Esophagus muscularis mucosa (tissue), 4 donors: ENCODE data around the gene KCNQ5. TPM values are rescaled to one million over a fixed set of nuclear protein-coding genes. Genes with fewer than 3 reads are reported as not detected.

Experiments used
- DNase-seq: peaks from one replicate; pipeline ENCODE4 v3.0.0-alpha.2; 2017; ENCODE audit errors: extremely low spot score
- H3K27ac ChIP-seq, 4 donors: fragments of 200-600 bp; sonication (generic); replicated peaks in 1 of 4; 1 replicate in 3 of 4; 2 replicates in 1 of 4; pipeline ENCODE4 v1.5.1; 2016 to 2019; ENCODE audit warnings: mild to moderate bottlenecking in 1 of 4
- H3K27me3 ChIP-seq, 4 donors: fragments of 200-600 bp; sonication (generic); one replicate each; pipeline versions ENCODE4 v1.5.1 to v1.6.0; 2016 to 2019
- H3K36me3 ChIP-seq, 4 donors: fragments of 200-600 bp; sonication (generic); one replicate each; pipeline ENCODE4 v1.5.1; 2016 to 2019
- H3K4me1 ChIP-seq, 4 donors: fragments of 200-600 bp; sonication (generic); one replicate each; pipeline ENCODE4 v1.5.1; 2016 to 2019
- H3K4me3 ChIP-seq, 4 donors: fragments of 200-600 bp; sonication (generic); 1 replicate in 2 of 4; 2 replicates in 2 of 4; pipeline ENCODE4 v1.5.1; 2016 to 2019; ENCODE audit warnings: mild to moderate bottlenecking in 4 of 4, moderate library complexity in 1 of 4
- H3K9me3 ChIP-seq, 4 donors: fragments of 200-600 bp; sonication (generic); 1 replicate in 3 of 4; 2 replicates in 1 of 4; pipeline ENCODE4 v1.5.1; 2016 to 2019
- CTCF ChIP-seq, 3 experiments: fragments of 200-600 bp in 2 of 3; fragments of 450-650 bp in 1 of 3; sonication (generic) in 2 of 3; IDR thresholded peaks; one replicate each; pipeline ENCODE4 v1.5.1; 2017 to 2019; ENCODE audit warnings: antibody characterized with exemption in 3 of 3, mild to moderate bottlenecking in 2 of 3, moderate library complexity in 1 of 3
- EP300 ChIP-seq: sonication (generic); formaldehyde crosslinking; IDR thresholded peaks from one replicate; pipeline ENCODE4 v1.6.1; 2017; ENCODE audit warnings: antibody characterized with exemption
- POLR2A ChIP-seq: fragments of 450-650 bp; IDR thresholded peaks from one replicate; pipeline ENCODE4 v1.6.1; 2017; ENCODE audit warnings: antibody characterized with exemption, moderate library complexity, mild to moderate bottlenecking, low read depth
- POLR2AphosphoS5 ChIP-seq, 2 donors: sonication (generic); formaldehyde crosslinking; IDR thresholded peaks; one replicate each; pipeline ENCODE4 v1.6.1; 2017; ENCODE audit warnings: antibody characterized with exemption in 2 of 2
- WGBS: methylation state at CpG from one replicate; pipeline ENCODE4 v1.1.5; 2018; 5-methylcytosine and 5-hydroxymethylcytosine counted together
- intact Hi-C: fragments of 100-400 bp; cut with DNase I; formaldehyde crosslinking; loops from one replicate; pipeline ENCODE4 v1.15.1; 2023
- total RNA-seq, 4 donors: library from RNA; depleted of rRNA; stranded (reverse); fragments of >200 nt; gene quantifications; one replicate each; pipeline versions ENCODE4 v1.1.0 to v1.2.1, GENCODE V29; 2016

The KCNQ5 gene
- total RNA-seq, 4 donors from 2014 or later = 1.2 to 2.2 (median 1.8) TPM

- intact Hi-C loops = no loop called here
- Histone ChIP-seq H3K27ac (no peak overlapping the region), H3K4me3 (no peak overlapping the region), H3K4me1 (no peaks in the 10 kb centered on the region), H3K9me3 (no peaks in the 10 kb centered on the region), H3K27me3 (no peaks in the 10 kb centered on the region), H3K36me3 (no peaks in the 10 kb centered on the region)
- DNase-seq = no peak
- WGBS = 82% methylated on average over 1 of the region's 1 CpG
- no peak for TF ChIP-seq EP300
- no peak for TF ChIP-seq POLR2A
- no peak for TF ChIP-seq CTCF (IDR thresholded peaks at IDR 0.05)
- TF ChIP-seq POLR2AphosphoS5 (IDR thresholded peaks at IDR 0.05) = no peak
These were observed 21.4 kb downstream of the KCNQ5 start for GRCh38 chr6:72643214-72643613.

GRCh38 chr6:72646604-72647485 lies 25.0 kb downstream of the KCNQ5 start:
- intact Hi-C loops = no loop called here
- Histone ChIP-seq H3K4me1 (peaks cover 0 to 25% (median 10%) of the 10 kb centered on the region in 4 donors), H3K36me3 (no peaks in the 10 kb centered on the region), H3K9me3 (no peaks in the 10 kb centered on the region), H3K27me3 (no peaks in the 10 kb centered on the region), H3K27ac (no peak overlapping the region), H3K4me3 (no peak overlapping the region)
- TF ChIP-seq EP300 (no peak), POLR2A (no peak)
- no peak for DNase-seq
- WGBS = 80% methylated on average over 4 of the region's 4 CpGs

GRCh38 chr6:72647489-72647888 lies 25.6 kb downstream of the KCNQ5 start:
- intact Hi-C loops = no loop called here
- Histone ChIP-seq H3K27ac (no peak overlapping the region), H3K4me3 (no peak overlapping the region), H3K36me3 (no peaks in the 10 kb centered on the region), H3K4me1 (peaks cover 0 to 25% (median 10%) of the 10 kb centered on the region in 4 donors), H3K27me3 (no peaks in the 10 kb centered on the region), H3K9me3 (no peaks in the 10 kb centered on the region)
- WGBS = 100% methylated on average over 2 of the region's 2 CpGs
- DNase-seq = no peak
- TF ChIP-seq CTCF (IDR thresholded peaks at IDR 0.05) (no peak), POLR2A (no peak), POLR2AphosphoS5 (IDR thresholded peaks at IDR 0.05) (no peak), EP300 (no peak)

- intact Hi-C loops = no loop called here
- Histone ChIP-seq H3K36me3 (no peaks in the 10 kb centered on the region), H3K27ac (no peak overlapping the region), H3K27me3 (no peaks in the 10 kb centered on the region), H3K4me3 (no peak overlapping the region), H3K4me1 (peaks cover 0 to 25% (median 10%) of the 10 kb centered on the region in 4 donors), H3K9me3 (no peaks in the 10 kb centered on the region)
- WGBS = 79% methylated on average over 8 of the region's 8 CpGs
- DNase-seq = no peak
- TF ChIP-seq POLR2A (no peak), POLR2AphosphoS5 (IDR thresholded peaks at IDR 0.05) (no peak), EP300 (no peak), CTCF (IDR thresholded peaks at IDR 0.05) (no peak)
These were observed 27.4 kb downstream of the KCNQ5 start for GRCh38 chr6:72649032-72649984.
